Measurements from ENCODE around the gene C2orf92. TPM values are rescaled to one million over a fixed set of nuclear protein-coding genes. Genes with fewer than 3 reads are reported as not detected.

Gene C2orf92
- total RNA-seq, 1 experiment from 2014 or later, result 6.0 TPM

DNA sequence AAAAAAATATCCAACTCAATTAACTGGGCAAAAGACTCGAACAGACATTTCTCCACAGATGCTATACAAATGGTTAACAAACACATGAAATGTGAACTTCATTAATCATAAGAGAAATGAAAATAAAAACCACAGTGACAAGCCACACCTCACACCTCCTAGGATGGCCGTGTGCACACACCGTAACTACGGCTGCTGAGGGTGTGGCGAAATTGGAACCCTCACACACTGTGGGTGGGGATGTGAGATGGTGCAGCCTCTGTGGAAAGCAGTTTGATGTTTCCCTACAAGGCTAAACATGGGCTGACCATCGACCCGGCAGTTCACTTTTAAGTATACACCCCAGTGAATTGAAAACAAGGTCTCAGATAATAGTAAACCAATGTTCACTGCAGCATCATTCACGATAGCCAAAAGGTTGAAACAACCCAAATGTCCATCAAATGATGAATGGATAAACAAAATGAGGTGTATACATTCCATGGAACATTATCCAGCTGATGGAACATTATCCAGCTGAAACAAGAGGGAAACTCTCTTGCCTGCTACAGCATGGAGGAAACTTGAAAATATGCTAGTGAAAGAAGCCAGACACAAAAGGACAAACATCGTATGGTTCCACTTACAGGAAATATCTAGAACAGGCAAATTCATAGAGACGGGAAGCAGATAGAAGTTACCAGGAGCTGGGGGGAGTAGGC lies 76.1 kb downstream of the C2orf92 start:
- H3K27ac ChIP-seq (ENCODE audit: low read length), result no peak overlapping the region
- no peak overlapping the region for H3K4me3 ChIP-seq (ENCODE audit: low read depth in 2 of 2, low read length in 2 of 2)
- DNase-seq (ENCODE audit: low read depth, low spot score), result no peak
- no peaks in the 10 kb centered on the region for H3K36me3 ChIP-seq (ENCODE audit: control insufficient read depth, insufficient read depth, low read length)
- intact Hi-C loops (cut with micrococcal nuclease; ENCODE audit: unreplicated experiment) (no loop called here), in situ Hi-C loops (cut with HindIII; ENCODE audit: low pct_unique_long_range_greater_than_20kb, low sequenced_read_pairs) (no loop called here)
- no peaks in the 10 kb centered on the region for H3K27me3 ChIP-seq (ENCODE audit: control insufficient read depth, insufficient read depth, low read length)
- ATAC-seq, result no peak
- no peaks in the 10 kb centered on the region for H3K9me3 ChIP-seq (ENCODE audit: control insufficient read depth, insufficient read depth, low read depth, low read length)
- H3K4me1 ChIP-seq (ENCODE audit: control insufficient read depth, insufficient read depth, low read length), result no peaks in the 10 kb centered on the region
- BruUV-seq (replicated peaks), result no TSS peak
- TF ChIP-seq, protein P1, sequence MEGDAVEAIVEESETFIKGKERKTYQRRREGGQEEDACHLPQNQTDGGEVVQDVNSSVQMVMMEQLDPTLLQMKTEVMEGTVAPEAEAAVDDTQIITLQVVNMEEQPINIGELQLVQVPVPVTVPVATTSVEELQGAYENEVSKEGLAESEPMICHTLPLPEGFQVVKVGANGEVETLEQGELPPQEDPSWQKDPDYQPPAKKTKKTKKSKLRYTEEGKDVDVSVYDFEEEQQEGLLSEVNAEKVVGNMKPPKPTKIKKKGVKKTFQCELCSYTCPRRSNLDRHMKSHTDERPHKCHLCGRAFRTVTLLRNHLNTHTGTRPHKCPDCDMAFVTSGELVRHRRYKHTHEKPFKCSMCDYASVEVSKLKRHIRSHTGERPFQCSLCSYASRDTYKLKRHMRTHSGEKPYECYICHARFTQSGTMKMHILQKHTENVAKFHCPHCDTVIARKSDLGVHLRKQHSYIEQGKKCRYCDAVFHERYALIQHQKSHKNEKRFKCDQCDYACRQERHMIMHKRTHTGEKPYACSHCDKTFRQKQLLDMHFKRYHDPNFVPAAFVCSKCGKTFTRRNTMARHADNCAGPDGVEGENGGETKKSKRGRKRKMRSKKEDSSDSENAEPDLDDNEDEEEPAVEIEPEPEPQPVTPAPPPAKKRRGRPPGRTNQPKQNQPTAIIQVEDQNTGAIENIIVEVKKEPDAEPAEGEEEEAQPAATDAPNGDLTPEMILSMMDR (IDR thresholded peaks at IDR 0.05), result no peak
- TF ChIP-seq, protein P2, sequence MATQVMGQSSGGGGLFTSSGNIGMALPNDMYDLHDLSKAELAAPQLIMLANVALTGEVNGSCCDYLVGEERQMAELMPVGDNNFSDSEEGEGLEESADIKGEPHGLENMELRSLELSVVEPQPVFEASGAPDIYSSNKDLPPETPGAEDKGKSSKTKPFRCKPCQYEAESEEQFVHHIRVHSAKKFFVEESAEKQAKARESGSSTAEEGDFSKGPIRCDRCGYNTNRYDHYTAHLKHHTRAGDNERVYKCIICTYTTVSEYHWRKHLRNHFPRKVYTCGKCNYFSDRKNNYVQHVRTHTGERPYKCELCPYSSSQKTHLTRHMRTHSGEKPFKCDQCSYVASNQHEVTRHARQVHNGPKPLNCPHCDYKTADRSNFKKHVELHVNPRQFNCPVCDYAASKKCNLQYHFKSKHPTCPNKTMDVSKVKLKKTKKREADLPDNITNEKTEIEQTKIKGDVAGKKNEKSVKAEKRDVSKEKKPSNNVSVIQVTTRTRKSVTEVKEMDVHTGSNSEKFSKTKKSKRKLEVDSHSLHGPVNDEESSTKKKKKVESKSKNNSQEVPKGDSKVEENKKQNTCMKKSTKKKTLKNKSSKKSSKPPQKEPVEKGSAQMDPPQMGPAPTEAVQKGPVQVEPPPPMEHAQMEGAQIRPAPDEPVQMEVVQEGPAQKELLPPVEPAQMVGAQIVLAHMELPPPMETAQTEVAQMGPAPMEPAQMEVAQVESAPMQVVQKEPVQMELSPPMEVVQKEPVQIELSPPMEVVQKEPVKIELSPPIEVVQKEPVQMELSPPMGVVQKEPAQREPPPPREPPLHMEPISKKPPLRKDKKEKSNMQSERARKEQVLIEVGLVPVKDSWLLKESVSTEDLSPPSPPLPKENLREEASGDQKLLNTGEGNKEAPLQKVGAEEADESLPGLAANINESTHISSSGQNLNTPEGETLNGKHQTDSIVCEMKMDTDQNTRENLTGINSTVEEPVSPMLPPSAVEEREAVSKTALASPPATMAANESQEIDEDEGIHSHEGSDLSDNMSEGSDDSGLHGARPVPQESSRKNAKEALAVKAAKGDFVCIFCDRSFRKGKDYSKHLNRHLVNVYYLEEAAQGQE (IDR thresholded peaks at IDR 0.05; ENCODE audit: insufficient read depth in 1 of 2, low read depth in 2 of 2, low read length in 1 of 2), result no peak
- no peak for TF ChIP-seq TCF7L2 (IDR thresholded peaks at IDR 0.05; ENCODE audit: low read depth, low read length)
- TF ChIP-seq SIN3A (IDR thresholded peaks at IDR 0.05; ENCODE audit: borderline replicate concordance, insufficient read depth, low read depth, low read length), result no peak
- TF ChIP-seq POLR2AphosphoS5 (IDR thresholded peaks at IDR 0.05; ENCODE audit: low read depth, low read length), result no peak
- ChIA-PET CTCF (no interaction called here), POLR2A (no interaction called here)

DNA sequence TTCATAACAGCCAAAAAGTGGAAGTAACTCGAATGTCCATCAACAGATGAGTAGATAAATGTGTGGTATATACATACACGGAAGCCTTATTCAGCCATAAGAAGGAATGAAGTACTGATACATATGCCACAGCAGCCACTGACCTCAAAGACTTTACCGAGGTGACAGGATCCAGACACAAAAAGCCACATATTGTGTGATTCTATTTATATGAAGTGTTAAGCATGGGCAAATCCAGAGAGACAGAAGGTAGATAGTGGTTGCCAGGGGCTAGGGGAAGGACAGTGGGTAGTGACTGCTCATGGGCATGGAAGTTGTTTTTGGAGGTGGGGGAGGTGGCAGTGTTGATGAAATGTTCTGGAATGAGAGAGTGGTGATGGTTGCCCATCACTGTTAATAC lies 77.8 kb downstream of the C2orf92 start:
- no peak for TF ChIP-seq TCF7L2 (IDR thresholded peaks at IDR 0.05; ENCODE audit: low read depth, low read length)
- TF ChIP-seq POLR2AphosphoS5 (IDR thresholded peaks at IDR 0.05; ENCODE audit: low read depth, low read length), result no peak
- no peak for TF ChIP-seq SIN3A (IDR thresholded peaks at IDR 0.05; ENCODE audit: borderline replicate concordance, insufficient read depth, low read depth, low read length)
- TF ChIP-seq, protein P1 (IDR thresholded peaks at IDR 0.05), result no peak
- TF ChIP-seq, protein P2 (IDR thresholded peaks at IDR 0.05; ENCODE audit: insufficient read depth in 1 of 2, low read depth in 2 of 2, low read length in 1 of 2), result no peak
- Histone ChIP-seq H3K4me1 (ENCODE audit: control insufficient read depth, insufficient read depth, low read length) (no peaks in the 10 kb centered on the region), H3K36me3 (ENCODE audit: control insufficient read depth, insufficient read depth, low read length) (no peaks in the 10 kb centered on the region), H3K27me3 (ENCODE audit: control insufficient read depth, insufficient read depth, low read length) (no peaks in the 10 kb centered on the region), H3K27ac (ENCODE audit: low read length) (no peak overlapping the region), H3K4me3 (ENCODE audit: low read depth in 2 of 2, low read length in 2 of 2) (no peak overlapping the region), H3K9me3 (ENCODE audit: control insufficient read depth, insufficient read depth, low read depth, low read length) (no peaks in the 10 kb centered on the region)
- intact Hi-C loops (cut with micrococcal nuclease; ENCODE audit: unreplicated experiment) (no loop called here), in situ Hi-C loops (cut with HindIII; ENCODE audit: low pct_unique_long_range_greater_than_20kb, low sequenced_read_pairs) (no loop called here)
- ChIA-PET CTCF (interaction anchor here (0.6 kb wide), 1 partner anchor 47 kb away, joined by 5 read pairs; no protein-coding TSS in a partner anchor), POLR2A (no interaction called here)
- ATAC-seq, result no peak
- no TSS peak for BruUV-seq (replicated peaks)
- no peak for DNase-seq (ENCODE audit: low read depth, low spot score)
